Stimulated activated naive CD4-positive, alpha-beta T cell (primary cell): Measurements from ENCODE around the gene FAM20B.
"Not testable (repeated sequence)": the region's sequence is repeated elsewhere in the genome, so short reads cannot be mapped to it uniquely, and the experiment has no call there.

Experiments
- DNase-seq, 6 experiments: peaks; one replicate each; lab custom pipeline; 2025; lab: John Stamatoyannopoulos, UW

The FAM20B gene

GRCh38 chr1:179025125-179025974, at the start of gene FAM20B:
TSS of gene FAM20B (plus strand) at chr1:179025894. CDS start at chr1:179043848, 17,954 bp downstream.
- peak; percentile 80 to 88 (median 84) for DNase-seq

- DNase-seq, result no peak
Measured at GRCh38 chr1:178976541-178976940, 49.2 kb upstream of the FAM20B start.

- no peak for DNase-seq
Measured at GRCh38 chr1:178986204-178986603, 39.5 kb upstream of the FAM20B start.

- not testable (repeated sequence) for DNase-seq
Measured at GRCh38 chr1:178988198-178988597, 37.5 kb upstream of the FAM20B start.

- DNase-seq, result no peak
Measured at GRCh38 chr1:178993559-178993958, 32.1 kb upstream of the FAM20B start.

GRCh38 chr1:178997428-178997827, 28.3 kb upstream of the FAM20B start:
- no peak for DNase-seq

- no peak for DNase-seq
Measured at GRCh38 chr1:178998295-178998694, 27.4 kb upstream of the FAM20B start.

GRCh38 chr1:178999061-178999460, 26.6 kb upstream of the FAM20B start:
- no peak for DNase-seq

- no peak for DNase-seq
Measured at GRCh38 chr1:179001451-179001850, 24.2 kb upstream of the FAM20B start.

GRCh38 chr1:179002064-179002463, 23.6 kb upstream of the FAM20B start:
- DNase-seq, result not testable (repeated sequence)

GRCh38 chr1:179002552-179003345, 22.9 kb upstream of the FAM20B start:
- DNase-seq, result peak; percentile 18 to 73 (median 48)

GRCh38 chr1:179003512-179004066, 22.1 kb upstream of the FAM20B start:
- no peak for DNase-seq

GRCh38 chr1:179007233-179007632, 18.5 kb upstream of the FAM20B start:
- no peak for DNase-seq

GRCh38 chr1:179010671-179011070, 15.0 kb upstream of the FAM20B start:
- DNase-seq, result no peak

GRCh38 chr1:179012038-179012437, 13.7 kb upstream of the FAM20B start:
- no peak for DNase-seq

GRCh38 chr1:179014123-179014522, 11.6 kb upstream of the FAM20B start:
- no peak for DNase-seq

- no peak for DNase-seq
Measured at GRCh38 chr1:179015396-179015795, 10.3 kb upstream of the FAM20B start.

GRCh38 chr1:179016706-179017382, 8.8 kb upstream of the FAM20B start:
- no peak for DNase-seq

- no peak for DNase-seq
Measured at GRCh38 chr1:179017383-179018326, 8.0 kb upstream of the FAM20B start.

- DNase-seq, result no peak
Measured at GRCh38 chr1:179021873-179022272, 3.8 kb upstream of the FAM20B start.
